NCI-H226 (cell line): ENCODE results near the gene PUSL1.

Experiments
- DNase-seq: peaks from one replicate; pipeline ENCODE4 v3.0.0-alpha.2; 2015

Gene PUSL1

DNA sequence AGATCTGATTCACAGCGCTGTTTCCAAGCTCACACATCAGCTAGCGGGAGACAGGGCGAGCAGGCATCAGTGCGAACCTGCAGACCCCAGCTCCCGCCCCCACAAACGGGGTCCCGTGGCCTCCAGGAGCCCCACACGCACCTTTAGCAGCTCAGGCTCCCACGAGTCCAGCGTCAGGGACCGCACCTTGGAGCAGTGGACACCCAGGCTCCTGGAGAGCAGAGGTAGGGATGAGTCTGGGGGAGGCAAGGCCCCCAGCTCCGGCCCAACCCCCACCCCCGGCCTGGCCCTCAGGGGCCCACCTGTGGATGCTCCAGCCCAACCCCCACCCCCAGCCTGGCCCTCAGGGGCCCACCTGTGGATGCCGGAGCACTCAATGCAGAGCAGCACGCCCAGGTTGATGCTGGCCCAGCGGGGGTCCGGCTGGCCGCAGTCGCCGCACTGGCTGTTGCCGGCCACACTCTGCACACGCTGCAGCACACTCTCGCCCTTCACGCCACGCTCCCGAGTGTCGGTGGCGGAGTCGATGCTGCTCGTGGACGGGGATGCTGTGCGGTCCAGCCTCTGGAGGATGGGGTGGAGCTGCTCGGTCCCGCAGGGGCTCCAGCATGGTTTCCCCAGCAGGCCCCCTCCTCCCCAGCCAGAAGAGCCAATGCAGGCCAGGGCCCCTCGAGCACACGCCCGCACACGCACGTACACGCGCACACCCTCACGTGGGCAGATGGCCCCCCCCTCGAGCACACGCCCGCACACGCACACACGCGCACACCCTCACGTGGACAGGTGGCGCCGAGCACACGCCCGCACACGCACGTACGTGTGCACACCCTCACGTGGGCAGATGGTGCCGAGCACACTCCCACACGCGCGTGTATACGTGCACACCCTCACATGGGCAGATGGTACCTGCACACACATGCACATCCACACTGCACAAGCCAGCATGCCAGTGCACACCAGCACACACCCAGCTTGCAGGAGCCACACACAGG, 12.0 kb upstream of the PUSL1 start:
- DNase-seq = no peak

GRCh38 chr1:1297802-1298424, 10.5 kb upstream of the PUSL1 start:
- DNase-seq = no peak

DNA sequence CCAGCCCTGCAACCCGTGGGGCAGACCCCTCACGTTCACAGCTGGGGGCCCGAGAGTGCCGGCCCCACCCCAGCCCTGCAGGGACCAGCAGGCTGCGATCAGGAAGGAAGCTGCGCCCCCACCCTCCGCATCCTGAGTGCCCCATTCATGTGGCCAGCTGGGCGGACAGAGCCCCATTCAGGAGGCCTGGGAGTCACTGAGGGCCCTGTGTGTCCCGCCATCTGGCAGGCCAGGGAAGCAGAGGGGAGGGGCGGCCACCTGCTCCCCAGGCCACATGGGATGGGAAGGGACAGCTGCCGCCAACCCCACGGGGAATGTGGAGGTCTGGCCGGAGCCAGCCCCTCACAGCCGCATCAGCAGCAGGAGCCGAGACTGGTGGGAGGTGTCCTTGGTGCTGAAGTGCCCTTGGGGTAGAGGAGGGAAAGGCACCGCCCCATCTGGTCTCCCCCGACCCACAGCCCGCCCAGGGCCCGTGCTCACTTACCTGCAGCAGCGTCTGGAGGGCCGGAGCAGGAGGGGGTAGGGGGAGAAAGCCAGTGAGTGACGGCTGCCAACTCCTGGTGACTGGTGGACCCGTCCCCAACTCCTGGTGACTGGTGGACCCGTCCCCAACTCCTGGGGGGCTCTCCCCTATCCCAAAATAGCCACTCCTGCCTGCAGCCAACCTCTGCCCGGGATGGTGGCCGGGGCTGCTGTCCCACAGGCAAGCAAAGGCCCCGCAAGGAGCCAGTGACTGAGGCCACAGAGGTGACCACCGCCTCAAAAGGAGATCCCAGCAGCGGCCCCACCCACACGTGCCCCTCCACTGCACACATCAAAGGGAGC, 9.3 kb upstream of the PUSL1 start:
- DNase-seq = no peak

- no peak for DNase-seq
These were observed 8.6 kb upstream of the PUSL1 start for GRCh38 chr1:1299686-1300351.

DNA sequence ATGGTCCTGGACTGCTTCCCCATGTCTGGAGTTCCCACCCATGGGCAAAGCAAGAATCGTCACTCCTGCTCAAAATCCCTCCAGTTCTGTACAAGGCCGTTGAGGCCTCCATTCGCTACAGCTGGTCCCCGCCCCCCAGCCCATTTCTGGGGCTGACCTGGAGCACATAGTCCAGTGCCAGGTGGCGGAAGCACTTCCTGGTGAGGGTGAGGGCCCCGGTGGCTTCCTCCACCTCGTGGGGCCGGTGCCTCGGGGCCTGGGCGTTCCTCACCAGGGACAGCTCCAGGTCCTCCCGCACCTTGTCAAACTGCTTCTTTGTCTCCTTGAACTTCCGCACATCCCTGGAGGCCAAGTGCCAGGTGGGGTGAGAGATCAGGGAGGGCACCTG, 8.1 kb upstream of the PUSL1 start:
- no peak for DNase-seq

GRCh38 chr1:1302006-1302430, 6.4 kb upstream of the PUSL1 start:
- no peak for DNase-seq

- no peak for DNase-seq
These were observed 5.4 kb upstream of the PUSL1 start for GRCh38 chr1:1302951-1303509.

DNA sequence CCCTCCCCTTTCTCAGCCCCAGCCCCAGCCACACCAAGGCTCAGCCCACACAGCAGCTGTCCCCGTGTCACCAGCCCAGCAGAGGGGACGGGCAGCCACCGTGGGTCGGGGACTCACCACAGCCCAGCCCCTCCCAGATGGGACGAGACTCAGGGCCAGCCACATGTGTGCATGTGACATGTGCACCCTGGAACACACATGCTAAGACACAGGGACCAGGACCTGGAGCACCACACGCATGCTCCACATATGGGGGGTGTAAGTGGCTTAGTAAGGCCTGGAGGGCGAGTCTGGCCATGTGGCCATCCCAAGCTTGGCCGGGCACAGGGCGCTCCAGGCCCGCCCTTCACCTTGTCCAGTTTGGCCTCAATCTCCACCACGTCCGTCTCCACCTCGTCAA, 4.7 kb upstream of the PUSL1 start:
- DNase-seq = no peak

GRCh38 chr1:1304331-1305299, 3.8 kb upstream of the PUSL1 start:
- peak; percentile 76 for DNase-seq

DNA sequence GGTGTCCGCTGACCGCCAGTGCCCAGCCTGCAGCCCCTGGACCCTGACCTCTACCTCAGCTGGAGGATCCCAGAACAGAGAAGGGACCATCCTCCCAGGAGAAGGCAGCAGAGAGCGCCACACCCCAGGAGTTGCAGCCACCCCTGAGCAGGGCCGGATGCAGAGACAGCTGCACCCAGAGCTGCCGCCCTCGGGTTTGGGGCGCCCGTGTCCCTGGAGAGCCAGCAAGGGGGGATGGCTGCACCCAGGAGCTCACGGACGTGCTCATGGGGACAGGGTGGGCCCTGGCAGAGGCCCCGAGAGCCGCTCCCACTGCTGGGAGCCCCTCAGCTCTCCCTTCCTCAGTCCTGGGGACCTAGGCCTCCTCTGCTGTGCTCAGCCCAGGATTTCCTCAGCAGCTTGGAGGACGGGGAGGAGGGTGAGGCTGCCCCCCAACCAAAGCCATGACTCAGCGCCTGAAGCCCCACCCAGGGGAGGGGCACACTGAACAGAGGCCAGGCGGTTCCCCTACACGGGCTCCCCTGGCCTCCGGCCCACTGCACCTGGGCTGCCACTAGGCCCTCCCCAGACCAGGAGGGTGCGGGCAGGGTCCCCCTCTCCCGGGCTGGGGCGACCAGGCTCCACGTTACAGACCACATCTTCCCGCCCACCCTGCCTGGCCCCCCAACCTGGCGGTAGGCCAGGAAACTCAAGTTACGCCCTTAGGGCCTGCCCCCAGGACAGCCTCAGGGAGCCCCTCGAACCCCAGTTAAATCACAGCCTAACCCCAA, 2.9 kb upstream of the PUSL1 start:
- DNase-seq = peak; percentile 82

GRCh38 chr1:1306070-1306660, 2.2 kb upstream of the PUSL1 start:
- DNase-seq = no peak

DNA sequence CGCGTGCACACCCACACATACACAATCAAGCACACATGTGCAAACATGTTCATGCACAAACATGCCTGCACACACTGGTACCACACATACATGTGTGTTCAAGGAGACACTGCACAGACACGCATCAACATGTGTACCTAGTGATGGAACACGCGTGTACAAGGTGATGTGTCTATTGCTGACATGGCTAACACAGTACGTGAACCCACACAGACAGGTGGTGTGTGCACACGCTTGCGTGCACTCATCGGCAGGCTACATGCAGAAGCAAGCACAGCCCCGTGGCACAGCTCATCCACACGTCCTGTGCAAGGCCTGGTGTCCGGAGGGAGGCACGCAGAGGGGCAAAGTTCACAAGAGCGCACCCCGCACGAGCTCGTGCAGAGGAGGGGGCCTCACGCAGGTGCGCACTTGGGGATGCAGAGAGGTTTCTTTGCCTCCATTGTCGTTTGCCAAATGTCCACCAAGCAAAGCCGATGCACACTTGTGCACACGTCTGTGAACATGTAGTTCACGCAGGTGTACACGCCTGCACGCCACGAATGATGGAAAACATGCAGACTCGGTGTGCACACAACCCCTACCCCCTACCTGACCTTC, 1.6 kb upstream of the PUSL1 start:
- no peak for DNase-seq

DNA sequence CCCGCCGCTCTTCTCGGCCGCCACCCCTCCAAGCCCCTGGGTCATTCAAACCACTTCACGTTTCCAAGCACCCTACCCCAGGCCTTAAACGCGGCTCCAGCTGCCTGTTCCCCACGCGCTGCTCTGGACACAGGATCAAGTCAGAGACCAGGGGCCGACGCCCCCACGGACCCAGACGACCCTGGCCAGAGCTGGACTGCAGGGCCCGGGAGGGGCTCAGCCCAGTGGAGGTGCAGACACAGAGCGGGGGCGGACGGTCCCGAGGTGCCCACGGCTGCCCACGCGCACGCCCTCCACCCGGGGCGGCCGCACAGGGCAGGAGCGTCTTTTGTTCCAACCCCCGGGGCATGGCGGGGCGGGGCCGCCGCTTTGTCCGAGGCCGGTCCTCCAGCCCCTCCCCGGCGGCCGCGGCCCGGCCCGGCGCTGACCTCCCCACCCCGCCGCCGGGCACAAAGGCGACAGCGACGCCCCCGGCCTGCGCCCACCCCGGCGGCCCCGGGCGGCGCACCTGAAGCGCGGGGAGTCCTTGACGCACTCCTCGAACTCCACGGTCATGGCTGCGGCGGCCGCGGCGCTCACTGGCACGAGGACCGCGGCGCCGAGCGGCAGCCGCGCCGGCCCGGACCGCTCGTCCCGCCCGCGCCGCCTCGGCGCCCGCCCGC, 1.0 kb upstream of the PUSL1 start:
- peak; percentile 27 for DNase-seq

DNA sequence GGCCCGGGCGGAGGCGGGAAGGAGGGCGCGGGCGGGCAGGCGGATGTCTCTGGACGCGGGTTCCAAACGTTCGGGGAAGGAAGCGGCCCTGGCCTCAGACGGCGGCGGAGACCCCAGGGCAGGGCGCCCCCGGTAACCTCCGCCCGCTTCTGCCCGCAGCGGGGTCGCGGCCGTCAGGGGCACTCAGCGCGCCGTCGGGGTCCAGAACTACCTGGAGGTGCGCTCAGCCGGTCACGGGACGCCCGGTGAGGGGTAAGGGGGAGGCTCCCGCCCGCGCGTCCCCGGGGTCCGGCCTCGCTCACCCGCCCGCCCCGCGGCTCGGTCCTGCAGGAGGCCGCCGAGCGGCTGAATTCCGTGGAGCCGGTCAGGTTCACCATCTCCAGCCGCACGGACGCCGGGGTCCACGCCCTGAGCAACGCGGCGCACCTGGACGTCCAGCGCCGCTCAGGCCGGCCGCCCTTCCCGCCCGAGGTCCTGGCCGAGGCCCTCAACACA, 406 bp downstream of the PUSL1 start:
- no peak for DNase-seq

DNA sequence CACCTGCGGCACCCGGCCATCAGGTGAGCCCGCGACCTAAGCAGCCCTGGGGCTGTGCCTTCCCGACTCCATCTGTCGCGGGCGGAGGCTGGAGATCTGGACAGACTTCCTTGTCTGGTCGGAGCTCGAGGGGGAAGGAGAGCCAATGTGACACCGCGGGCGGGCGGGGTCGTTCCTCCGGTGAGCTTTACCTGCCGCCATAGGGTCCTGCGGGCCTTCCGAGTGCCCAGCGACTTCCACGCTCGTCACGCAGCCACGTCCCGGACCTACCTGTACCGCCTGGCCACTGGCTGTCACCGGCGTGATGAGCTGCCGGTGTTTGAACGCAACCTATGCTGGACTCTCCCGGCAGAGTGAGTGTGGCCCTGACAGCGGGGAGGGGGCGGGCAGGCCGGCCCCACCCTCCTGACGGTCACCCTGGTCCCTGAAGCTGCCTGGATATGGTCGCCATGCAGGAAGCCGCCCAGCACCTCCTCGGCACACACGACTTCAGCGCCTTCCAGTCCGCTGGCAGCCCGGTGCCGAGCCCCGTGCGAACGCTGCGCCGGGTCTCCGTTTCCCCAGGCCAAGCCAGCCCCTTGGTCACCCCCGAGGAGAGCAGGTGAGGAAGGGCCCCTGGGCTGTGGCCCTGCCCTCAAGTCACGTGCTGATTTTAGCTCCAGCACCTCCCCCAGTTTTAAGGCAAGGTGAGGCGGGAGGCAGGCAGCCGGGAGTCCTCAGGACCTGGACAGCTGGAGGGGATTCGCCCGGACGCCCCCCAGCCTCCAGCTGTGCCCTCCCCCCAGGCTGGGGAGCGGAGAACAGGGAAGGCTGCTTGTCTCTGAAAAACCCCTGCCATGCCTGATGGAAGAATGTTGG, 1.1 kb downstream of the PUSL1 start:
- DNase-seq = no peak

GRCh38 chr1:1310109-1310385, 1.6 kb downstream of the PUSL1 start:
- no peak for DNase-seq

- no peak for DNase-seq
These were observed 2.2 kb downstream of the PUSL1 start for GRCh38 chr1:1310476-1311053.
